H1 (cell line): ENCODE data around the gene ZNF629. TPM values are rescaled to one million over a fixed set of nuclear protein-coding genes. Genes with fewer than 3 reads are reported as not detected.

Experiments used
- CHD7 ChIP-seq: fragments of 300-600 bp; sonication (generic); IDR thresholded peaks from 2 replicates; pipeline ENCODE4 v1.7.1; 2012; ENCODE audit warnings: low read length, moderate library complexity, mild to moderate bottlenecking, inconsistent platforms; ENCODE audit not compliant: insufficient replicate concordance
- GABPA ChIP-seq: IDR thresholded peaks from 2 replicates; pipeline ENCODE4 v1.6.1; 2011; ENCODE audit warnings: mild to moderate bottlenecking, low read length, moderate library complexity, borderline replicate concordance; ENCODE audit not compliant: insufficient read depth
- HDAC2 ChIP-seq, 2 experiments: fragments of 300-600 bp in 1 of 2; sonication (generic) in 1 of 2; IDR thresholded peaks; 2 replicates each; pipeline ENCODE4 v1.6.1; 2011 to 2012; ENCODE audit warnings: low read depth in 2 of 2, low read length in 2 of 2, mild to moderate bottlenecking in 2 of 2, moderate library complexity in 2 of 2, borderline replicate concordance in 1 of 2, inconsistent platforms in 1 of 2
- RAD21 ChIP-seq, 2 experiments: IDR thresholded peaks in 1 of 2; conservative IDR thresholded peaks in 1 of 2; 2 replicates each; pipeline ENCODE4 v1.6.1; 2011; ENCODE audit warnings: low read depth in 2 of 2, low read length in 2 of 2, improper control_type of control experiment in 1 of 2, inconsistent platforms in 1 of 2, mild to moderate bottlenecking in 1 of 2, moderate library complexity in 1 of 2
- SIX5 ChIP-seq: IDR thresholded peaks from 2 replicates; pipeline ENCODE4 v1.6.1; 2011; ENCODE audit warnings: mild to moderate bottlenecking, low read depth, low read length
- SRF ChIP-seq: IDR thresholded peaks from 2 replicates; pipeline ENCODE4 v1.6.1; 2011; ENCODE audit warnings: mild to moderate bottlenecking, low read depth, low read length, moderate library complexity
- TAF1 ChIP-seq: IDR thresholded peaks from 2 replicates; pipeline ENCODE4 v1.6.1; 2011; ENCODE audit warnings: mild to moderate bottlenecking, low read depth, low read length
- polyA plus RNA-seq, 7 experiments: library from polyadenylated mRNA; depleted of rRNA in 3 of 7; stranded (reverse) in 5 of 7; unstranded in 2 of 7; fragments of >200 nt in 5 of 7; fragments of 200-250 nt in 2 of 7; gene quantifications; 1 replicate in 5 of 7; 2 replicates in 1 of 7; 4 replicates in 1 of 7; pipeline versions ENCODE4 v1.2.1 to v1.2.3, GENCODE V29; 2011 to 2013; ENCODE audit warnings: missing spikeins in 2 of 7, mixed read lengths in 2 of 7
- total RNA-seq: library from RNA; stranded (reverse); fragmentation: NEBNext Ultra II Directional; extraction: Animal tissue kit (Norgen Biotek cat#: 25700); gene quantifications from 2 replicates; pipeline ENCODE4 v1.2.1, GENCODE V29; 2021

ZNF629 gene
- total and polyA plus RNA-seq, 2 of the 8 experiments (the other 6 are each of a cell fraction or from before 2014, with no cell fraction given) = 11.0 to 19.5 TPM

GRCh38 chr16:30808146-30808545 is 21.1 kb upstream of the ZNF629 start (continued):
- TF ChIP-seq CHD7 (no peak), HDAC2 (IDR thresholded peaks at IDR 0.05; ENCODE audit: borderline replicate concordance in 1 of 2, low read depth in 2 of 2, low read length in 2 of 2) (no peak), RAD21 (IDR thresholded peaks at IDR 0.05 in 1 of 2, conservative IDR thresholded peaks at IDR 0.05 in 1 of 2; ENCODE audit: low read depth in 2 of 2, low read length in 2 of 2) (no peak), TAF1 (no peak), SRF (no peak), SIX5 (no peak), GABPA (no peak)
- TF ChIP-seq, all 59 proteins: peak for 0
